ENCODE results near the gene VPS37C. TPM values are rescaled to one million over a fixed set of nuclear protein-coding genes. Genes with fewer than 3 reads are reported as not detected.

The VPS37C gene
- total RNA-seq, 4 donors from 2014 or later = 8.6 to 23.3 (median 20.5) TPM

Other genes starting within 250 kb of the VPS37C start
- gene TMEM109, start 247.3 kb downstream of the VPS37C start, total RNA-seq = 10 to 100 TPM; 35.2 to 47.2 (median 45.1) TPM
- gene TMEM132A, start 237.0 kb downstream of the VPS37C start, total RNA-seq = 1 to 10 TPM; 1.8 to 7.0 (median 3.5) TPM
- 10 to 100 TPM in 3 of 4 donors, 1 to 10 TPM in 1; 8.1 to 18.9 (median 12.6) TPM for gene SLC15A3, start 209.2 kb downstream of the VPS37C start, total RNA-seq
- 1 to 10 TPM in 3 of 4 donors, not detected in 1; 1.9 to 4.3 (median 3.0) TPM for gene CD6, start 189.7 kb downstream of the VPS37C start, total RNA-seq
- 1 to 10 TPM in 3 of 4 donors, not detected in 1; 1.6 to 7.5 (median 3.7) TPM for gene CD5, start 58.9 kb downstream of the VPS37C start, total RNA-seq
- 10 to 100 TPM in 1 of 4 donors, 1 to 10 TPM in 1, not detected in 2; 1.5 to 20.1 TPM for gene PGA3, start 42.1 kb upstream of the VPS37C start, total RNA-seq
- 10 to 100 TPM in 1 of 4 donors, 1 to 10 TPM in 1, not detected in 2; 1.6 to 25.4 TPM for gene PGA4, start 60.9 kb upstream of the VPS37C start, total RNA-seq
- gene PGA5, start 79.7 kb upstream of the VPS37C start, total RNA-seq = 10 to 100 TPM in 1 of 4 donors, under 1 TPM in 1, not detected in 2; 0.55 to 15.0 TPM
- 1 to 10 TPM in 1 of 4 donors, under 1 TPM in 2, not detected in 1; 0.16 to 2.2 (median 0.41) TPM for gene VWCE, start 133.9 kb upstream of the VPS37C start, total RNA-seq
- 100 to 1,000 TPM; 105 to 127 (median 123) TPM for gene DDB1, start 171.7 kb upstream of the VPS37C start, total RNA-seq
- 100 to 1,000 TPM in 1 of 4 donors, 10 to 100 TPM in 3; 32.9 to 103 (median 40.4) TPM for gene TKFC, start 171.8 kb upstream of the VPS37C start, total RNA-seq
- 100 to 1,000 TPM in 2 of 4 donors, 10 to 100 TPM in 2; 68.1 to 157 (median 93.6) TPM for gene CYB561A3, start 200.5 kb upstream of the VPS37C start, total RNA-seq
- gene TMEM138, start 200.9 kb upstream of the VPS37C start, total RNA-seq = 10 to 100 TPM; 27.9 to 51.6 (median 35.6) TPM
- 10 to 100 TPM in 3 of 4 donors, 1 to 10 TPM in 1; 1.9 to 32.8 (median 14.6) TPM for gene TMEM216, start 231.2 kb upstream of the VPS37C start, total RNA-seq

All from transverse colon (tissue), 4 donors.